Osteocyte (in vitro differentiated cells): ENCODE measurements around the gene PKHD1. TPM values are rescaled to one million over a fixed set of nuclear protein-coding genes. Genes with fewer than 3 reads are reported as not detected.

Source experiments
- DNase-seq: peaks from one replicate; pipeline ENCODE4 v3.0.0; 2021; ENCODE audit warnings: mixed read lengths; ENCODE audit not compliant: unreplicated experiment; ENCODE audit errors: extremely low spot score
- H3K27ac Mint-ChIP-seq: one replicate; pipeline ENCODE4 v1.8.0; 2021; ENCODE audit warnings: mild to moderate bottlenecking, mixed read lengths; ENCODE audit not compliant: unreplicated experiment
- H3K27me3 Mint-ChIP-seq: one replicate; pipeline ENCODE4 v1.8.0; 2021; ENCODE audit warnings: mixed read lengths; ENCODE audit not compliant: unreplicated experiment
- H3K36me3 Mint-ChIP-seq: one replicate; pipeline ENCODE4 v1.8.0; 2021; ENCODE audit warnings: mixed read lengths; ENCODE audit not compliant: unreplicated experiment
- H3K4me1 Mint-ChIP-seq: one replicate; pipeline ENCODE4 v1.8.0; 2021; ENCODE audit warnings: mixed read lengths; ENCODE audit not compliant: unreplicated experiment
- H3K4me3 Mint-ChIP-seq: one replicate; pipeline ENCODE4 v1.8.0; 2021; ENCODE audit warnings: mild to moderate bottlenecking, moderate library complexity, mixed read lengths; ENCODE audit not compliant: unreplicated experiment
- H3K9me3 Mint-ChIP-seq: one replicate; pipeline ENCODE4 v1.8.0; 2021; ENCODE audit warnings: mixed read lengths; ENCODE audit not compliant: unreplicated experiment
- total RNA-seq: library from RNA; stranded (reverse); gene quantifications from 2 replicates; pipeline ENCODE4 v1.2.1, GENCODE V29; 2021
- TF ChIP-seq, protein P1 (sequence below): fragments of 200-600 bp; sonication (generic); IDR thresholded peaks from 2 replicates; pipeline ENCODE4 v1.5.0; 2021; ENCODE audit warnings: antibody characterized with exemption, mild to moderate bottlenecking, moderate library complexity

The PKHD1 gene
- total RNA-seq, 1 donor from 2014 or later = not detected

DNA sequence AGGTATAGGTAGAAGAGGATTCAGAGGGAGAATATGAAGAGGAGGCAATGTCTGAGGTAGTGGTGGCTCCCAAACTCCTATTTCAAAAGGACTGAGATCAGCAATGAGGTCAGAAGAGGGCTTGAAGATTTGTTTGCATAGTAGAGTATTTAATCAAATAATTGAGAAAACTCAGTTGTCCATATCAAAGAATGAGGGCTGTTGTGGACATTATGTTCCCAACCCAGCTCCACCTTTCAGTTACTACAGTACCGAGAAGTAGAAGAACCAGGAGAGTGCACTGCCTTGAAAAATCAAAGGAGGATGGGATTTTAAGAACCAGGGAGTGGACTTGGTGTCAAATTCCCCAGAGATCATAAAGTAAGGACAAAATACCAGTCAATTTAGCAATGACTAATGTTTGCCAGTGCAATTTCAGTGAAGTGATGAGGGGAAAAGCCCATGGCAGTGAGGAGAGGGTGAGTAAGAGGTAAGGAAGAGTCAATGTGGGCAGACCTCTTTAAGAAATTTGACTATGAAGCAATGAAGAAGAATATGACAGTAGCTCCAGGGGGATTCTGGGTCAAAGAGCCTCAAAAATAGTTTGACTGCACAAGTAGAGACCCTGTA is 382.4 kb downstream of the PKHD1 start:
- no peak overlapping the region for H3K27ac Mint-ChIP-seq
- no peaks in the 10 kb centered on the region for H3K4me1 Mint-ChIP-seq
- H3K4me3 Mint-ChIP-seq = no peak overlapping the region
- peaks cover 45% of the 10 kb centered on the region for H3K27me3 Mint-ChIP-seq
- no peak for DNase-seq
- no peaks in the 10 kb centered on the region for H3K36me3 Mint-ChIP-seq
- TF ChIP-seq, protein P1, sequence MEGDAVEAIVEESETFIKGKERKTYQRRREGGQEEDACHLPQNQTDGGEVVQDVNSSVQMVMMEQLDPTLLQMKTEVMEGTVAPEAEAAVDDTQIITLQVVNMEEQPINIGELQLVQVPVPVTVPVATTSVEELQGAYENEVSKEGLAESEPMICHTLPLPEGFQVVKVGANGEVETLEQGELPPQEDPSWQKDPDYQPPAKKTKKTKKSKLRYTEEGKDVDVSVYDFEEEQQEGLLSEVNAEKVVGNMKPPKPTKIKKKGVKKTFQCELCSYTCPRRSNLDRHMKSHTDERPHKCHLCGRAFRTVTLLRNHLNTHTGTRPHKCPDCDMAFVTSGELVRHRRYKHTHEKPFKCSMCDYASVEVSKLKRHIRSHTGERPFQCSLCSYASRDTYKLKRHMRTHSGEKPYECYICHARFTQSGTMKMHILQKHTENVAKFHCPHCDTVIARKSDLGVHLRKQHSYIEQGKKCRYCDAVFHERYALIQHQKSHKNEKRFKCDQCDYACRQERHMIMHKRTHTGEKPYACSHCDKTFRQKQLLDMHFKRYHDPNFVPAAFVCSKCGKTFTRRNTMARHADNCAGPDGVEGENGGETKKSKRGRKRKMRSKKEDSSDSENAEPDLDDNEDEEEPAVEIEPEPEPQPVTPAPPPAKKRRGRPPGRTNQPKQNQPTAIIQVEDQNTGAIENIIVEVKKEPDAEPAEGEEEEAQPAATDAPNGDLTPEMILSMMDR = no peak
- H3K9me3 Mint-ChIP-seq = no peaks in the 10 kb centered on the region

DNA sequence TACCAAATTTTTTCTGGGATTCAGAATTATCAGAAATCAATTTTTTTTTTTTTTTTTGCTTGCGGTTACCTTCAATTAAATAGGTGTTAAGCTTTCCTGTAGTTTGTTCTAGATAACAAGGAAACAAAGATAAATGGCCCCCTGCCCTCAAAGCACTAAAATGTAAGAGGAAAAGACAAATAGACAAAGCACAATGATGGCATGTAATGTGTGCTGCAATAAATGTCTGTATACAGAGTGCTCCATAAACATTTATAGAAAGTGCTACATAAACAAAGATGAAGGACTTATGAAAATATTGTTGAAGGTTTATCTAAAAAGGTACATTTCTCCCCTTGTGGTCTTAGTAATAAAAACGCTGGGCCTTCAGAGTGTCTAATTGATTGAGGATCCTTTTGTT is 384.6 kb downstream of the PKHD1 start:
- Mint-ChIP-seq H3K27me3 (peaks cover 41% of the 10 kb centered on the region), H3K27ac (no peak overlapping the region), H3K9me3 (no peaks in the 10 kb centered on the region), H3K4me3 (no peak overlapping the region), H3K4me1 (no peaks in the 10 kb centered on the region), H3K36me3 (no peaks in the 10 kb centered on the region)
- no peak for DNase-seq
- TF ChIP-seq, protein P1 = no peak

DNA sequence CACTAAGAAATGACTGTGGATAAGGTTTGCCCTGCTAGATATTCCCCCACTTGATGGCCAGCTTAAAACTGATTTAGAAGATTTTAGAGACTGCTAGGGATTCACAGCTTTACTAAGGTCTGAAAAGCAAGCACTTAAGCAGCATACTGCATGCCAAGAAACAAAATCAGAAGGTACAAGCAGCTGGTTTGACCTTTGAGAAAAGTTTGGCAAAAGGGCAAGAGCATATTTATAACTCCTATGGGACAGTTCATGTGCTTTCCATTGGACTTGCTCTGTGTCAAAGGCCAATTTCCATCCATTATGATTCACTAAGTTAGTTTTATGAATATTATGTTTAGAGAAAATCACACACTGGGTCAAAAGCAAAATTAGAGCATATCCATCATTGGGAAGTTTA is 402.8 kb downstream of the PKHD1 start:
- TF ChIP-seq, protein P1 = no peak
- H3K9me3 Mint-ChIP-seq = peaks cover 5% of the 10 kb centered on the region
- no peaks in the 10 kb centered on the region for H3K27me3 Mint-ChIP-seq
- no peak overlapping the region for H3K27ac Mint-ChIP-seq
- no peak for DNase-seq
- H3K4me1 Mint-ChIP-seq = peaks cover 19% of the 10 kb centered on the region
- H3K4me3 Mint-ChIP-seq = no peak overlapping the region
- no peaks in the 10 kb centered on the region for H3K36me3 Mint-ChIP-seq

DNA sequence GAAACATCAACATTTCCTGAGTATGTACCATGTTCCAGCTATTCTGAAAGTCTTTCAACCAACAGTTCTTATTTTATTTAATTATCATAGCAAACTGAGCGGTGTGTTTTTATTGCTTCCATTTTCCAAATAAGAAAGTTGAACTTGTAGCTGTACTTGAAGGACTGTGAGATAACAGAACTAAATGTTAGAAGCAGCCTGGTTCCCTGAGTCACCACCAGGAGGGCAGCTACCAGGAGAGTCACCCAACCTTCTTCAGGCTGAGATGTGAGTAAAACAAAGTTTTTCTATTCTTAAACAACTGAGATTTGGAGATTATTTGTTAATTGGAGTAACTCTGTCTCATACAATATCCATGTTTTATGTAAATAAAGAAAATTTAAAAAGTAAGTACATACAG is 403.4 kb downstream of the PKHD1 start:
- Mint-ChIP-seq H3K27me3 (no peaks in the 10 kb centered on the region), H3K4me3 (no peak overlapping the region), H3K36me3 (no peaks in the 10 kb centered on the region), H3K27ac (no peak overlapping the region), H3K4me1 (peaks cover 25% of the 10 kb centered on the region), H3K9me3 (peaks cover 5% of the 10 kb centered on the region)
- no peak for DNase-seq
- TF ChIP-seq, protein P1 = no peak

- Mint-ChIP-seq H3K4me1 (peaks cover 18% of the 10 kb centered on the region), H3K9me3 (peaks cover 5% of the 10 kb centered on the region), H3K4me3 (peak overlapping the region; percentile 23), H3K36me3 (no peaks in the 10 kb centered on the region), H3K27ac (peak overlapping the region; percentile 75), H3K27me3 (no peaks in the 10 kb centered on the region)
- no peak for DNase-seq
- TF ChIP-seq, protein P1 = no peak
These were observed 408.4 kb downstream of the PKHD1 start for GRCh38 chr6:51678905-51679620.
